ENCODE data around the gene ATL1. TPM values are rescaled to one million over a fixed set of nuclear protein-coding genes. Genes with fewer than 3 reads are reported as not detected.

ATL1 gene
- total and polyA plus RNA-seq, 2 experiments from 2014 or later = 4.3 to 6.0 TPM

DNA sequence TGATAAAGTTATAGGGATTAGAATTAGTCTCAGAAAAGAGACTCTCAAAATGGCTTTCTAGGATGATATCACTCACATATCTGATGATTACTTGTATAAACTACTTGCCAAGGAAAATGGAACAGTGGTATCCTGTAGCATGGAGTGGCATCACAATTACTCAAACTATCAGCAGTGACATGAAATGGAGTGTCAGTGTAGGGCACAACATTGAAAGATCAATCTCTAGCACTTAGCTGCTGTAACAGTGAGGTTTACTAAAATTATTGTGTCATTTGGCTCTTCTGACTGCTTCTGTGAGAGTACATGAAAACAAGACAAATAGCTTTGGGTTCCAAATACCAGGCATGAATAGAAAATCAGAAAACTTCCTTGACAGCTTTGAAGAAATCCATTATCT, 20.9 kb upstream of the ATL1 start:
- no peak for DNase-seq (ENCODE audit: low spot score)
- H2AFZ ChIP-seq = no peak overlapping the region
- H3K27ac ChIP-seq = no peak overlapping the region
- no peaks in the 10 kb centered on the region for H3K79me2 ChIP-seq
- no peak overlapping the region for H3K4me2 ChIP-seq
- no peaks in the 10 kb centered on the region for H3K9me2 ChIP-seq (replicated peaks; ENCODE audit: insufficient read depth)
- no peak for TF ChIP-seq EZH2phosphoT487 (IDR thresholded peaks at IDR 0.05; ENCODE audit: low read depth, severe bottlenecking, unreplicated experiment)
- TF ChIP-seq, protein P1, sequence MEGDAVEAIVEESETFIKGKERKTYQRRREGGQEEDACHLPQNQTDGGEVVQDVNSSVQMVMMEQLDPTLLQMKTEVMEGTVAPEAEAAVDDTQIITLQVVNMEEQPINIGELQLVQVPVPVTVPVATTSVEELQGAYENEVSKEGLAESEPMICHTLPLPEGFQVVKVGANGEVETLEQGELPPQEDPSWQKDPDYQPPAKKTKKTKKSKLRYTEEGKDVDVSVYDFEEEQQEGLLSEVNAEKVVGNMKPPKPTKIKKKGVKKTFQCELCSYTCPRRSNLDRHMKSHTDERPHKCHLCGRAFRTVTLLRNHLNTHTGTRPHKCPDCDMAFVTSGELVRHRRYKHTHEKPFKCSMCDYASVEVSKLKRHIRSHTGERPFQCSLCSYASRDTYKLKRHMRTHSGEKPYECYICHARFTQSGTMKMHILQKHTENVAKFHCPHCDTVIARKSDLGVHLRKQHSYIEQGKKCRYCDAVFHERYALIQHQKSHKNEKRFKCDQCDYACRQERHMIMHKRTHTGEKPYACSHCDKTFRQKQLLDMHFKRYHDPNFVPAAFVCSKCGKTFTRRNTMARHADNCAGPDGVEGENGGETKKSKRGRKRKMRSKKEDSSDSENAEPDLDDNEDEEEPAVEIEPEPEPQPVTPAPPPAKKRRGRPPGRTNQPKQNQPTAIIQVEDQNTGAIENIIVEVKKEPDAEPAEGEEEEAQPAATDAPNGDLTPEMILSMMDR (IDR thresholded peaks at IDR 0.05; ENCODE audit: poor library complexity) = no peak
- no peak for TF ChIP-seq EZH2 (IDR thresholded peaks at IDR 0.05; ENCODE audit: borderline replicate concordance)
- no peak overlapping the region for H3K4me3 ChIP-seq
- H3K9me3 ChIP-seq (ENCODE audit: low read depth) = no peaks in the 10 kb centered on the region
- H3K27me3 ChIP-seq = no peaks in the 10 kb centered on the region
- H3K4me1 ChIP-seq (ENCODE audit: insufficient read depth) = no peaks in the 10 kb centered on the region
- no peaks in the 10 kb centered on the region for H4K20me1 ChIP-seq (ENCODE audit: insufficient read depth, poor library complexity, severe bottlenecking)
- H3K36me3 ChIP-seq (replicated peaks; ENCODE audit: insufficient read depth, low read depth) = no peaks in the 10 kb centered on the region

DNA sequence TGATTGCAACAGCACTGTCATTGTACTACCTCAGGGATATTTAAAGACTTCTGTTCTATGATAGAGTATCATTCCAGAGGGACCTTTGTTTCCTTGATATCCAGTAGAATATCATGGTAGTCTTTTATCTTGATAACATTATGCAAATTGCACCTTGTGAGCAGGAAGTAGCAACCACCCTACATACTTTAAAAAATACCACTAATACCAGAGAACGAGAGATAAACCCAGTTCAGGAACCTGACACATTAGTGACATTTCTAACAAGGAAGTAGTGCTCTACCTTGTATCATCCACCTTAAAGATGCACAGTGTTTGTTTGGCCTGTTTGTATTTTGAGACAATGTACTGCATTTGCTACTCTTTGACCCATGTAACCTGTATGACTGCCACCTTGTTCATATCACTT, 18.8 kb upstream of the ATL1 start:
- Histone ChIP-seq H3K27ac (peak overlapping the region; percentile 55), H3K4me1 (ENCODE audit: insufficient read depth) (no peaks in the 10 kb centered on the region), H3K4me2 (no peak overlapping the region), H2AFZ (no peak overlapping the region), H3K27me3 (no peaks in the 10 kb centered on the region), H3K36me3 (replicated peaks; ENCODE audit: insufficient read depth, low read depth) (no peaks in the 10 kb centered on the region), H3K4me3 (no peak overlapping the region), H3K9me3 (ENCODE audit: low read depth) (no peaks in the 10 kb centered on the region), H3K9me2 (replicated peaks; ENCODE audit: insufficient read depth) (no peaks in the 10 kb centered on the region), H4K20me1 (ENCODE audit: insufficient read depth, poor library complexity, severe bottlenecking) (no peaks in the 10 kb centered on the region), H3K79me2 (no peaks in the 10 kb centered on the region)
- 56% methylated on average over 1 of the region's 1 CpG for WGBS (ENCODE audit: low lambda C conversion rate, missing lambda C conversion rate)
- TF ChIP-seq EZH2phosphoT487 (IDR thresholded peaks at IDR 0.05; ENCODE audit: low read depth, severe bottlenecking, unreplicated experiment) (no peak), EZH2 (IDR thresholded peaks at IDR 0.05; ENCODE audit: borderline replicate concordance) (no peak)
- TF ChIP-seq, protein P1 (IDR thresholded peaks at IDR 0.05; ENCODE audit: poor library complexity) = no peak
- no peak for DNase-seq (ENCODE audit: low spot score)

DNA sequence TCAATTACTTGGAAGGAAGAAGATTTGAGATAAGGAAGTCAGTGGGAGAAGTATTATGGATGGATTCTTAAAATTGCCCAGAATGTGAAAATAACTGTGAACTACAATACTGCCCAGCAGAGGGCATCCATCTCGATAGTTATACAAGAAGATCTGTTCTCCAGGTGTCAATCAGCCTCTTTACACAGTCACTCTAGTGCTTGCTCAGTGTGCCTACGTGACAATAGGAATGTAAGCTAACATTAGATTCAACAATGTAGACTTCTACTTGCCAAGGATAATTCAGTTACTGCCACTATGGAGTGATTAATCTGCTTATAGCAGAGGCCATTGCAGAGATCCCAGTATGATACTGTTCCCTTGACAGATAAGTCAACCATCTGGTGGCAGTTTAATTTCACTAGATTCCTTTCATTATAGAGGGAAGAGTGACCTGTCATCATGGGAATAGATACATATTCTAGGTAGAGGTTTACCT, 17.0 kb upstream of the ATL1 start:
- 8% methylated on average over 2 of the region's 2 CpGs for WGBS (ENCODE audit: low lambda C conversion rate, missing lambda C conversion rate)
- Histone ChIP-seq H3K4me2 (no peak overlapping the region), H2AFZ (no peak overlapping the region), H3K79me2 (no peaks in the 10 kb centered on the region), H3K4me1 (ENCODE audit: insufficient read depth) (no peaks in the 10 kb centered on the region), H3K27ac (no peak overlapping the region), H3K9me2 (replicated peaks; ENCODE audit: insufficient read depth) (no peaks in the 10 kb centered on the region), H3K9me3 (ENCODE audit: low read depth) (no peaks in the 10 kb centered on the region), H4K20me1 (ENCODE audit: insufficient read depth, poor library complexity, severe bottlenecking) (no peaks in the 10 kb centered on the region), H3K36me3 (replicated peaks; ENCODE audit: insufficient read depth, low read depth) (no peaks in the 10 kb centered on the region), H3K27me3 (no peaks in the 10 kb centered on the region), H3K4me3 (no peak overlapping the region)
- TF ChIP-seq, protein P1 (IDR thresholded peaks at IDR 0.05; ENCODE audit: poor library complexity) = peak; percentile 53
- no peak for TF ChIP-seq EZH2 (IDR thresholded peaks at IDR 0.05; ENCODE audit: borderline replicate concordance)
- TF ChIP-seq EZH2phosphoT487 (IDR thresholded peaks at IDR 0.05; ENCODE audit: low read depth, severe bottlenecking, unreplicated experiment) = no peak
- DNase-seq (ENCODE audit: low spot score) = peak; percentile 74

DNA sequence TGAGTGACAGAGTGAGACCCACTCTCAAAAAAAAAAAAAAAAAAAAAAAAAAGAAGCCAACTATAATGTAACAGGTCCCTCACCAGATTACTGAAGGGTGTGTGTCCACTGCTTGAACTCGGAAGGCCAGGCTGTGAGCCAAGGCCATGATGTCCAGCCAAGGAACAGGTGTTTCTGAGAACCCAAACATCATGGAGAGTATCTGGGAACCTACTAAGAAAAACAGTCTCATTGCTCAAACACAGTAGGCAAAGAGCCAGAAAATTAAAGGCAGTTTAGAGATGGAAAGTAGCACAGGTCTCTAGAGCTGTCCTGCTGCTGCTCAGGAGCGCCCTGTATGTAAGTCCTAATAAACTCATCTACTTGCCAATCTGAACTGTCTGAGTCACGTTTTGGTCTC, 15.0 kb upstream of the ATL1 start:
- no peak overlapping the region for H2AFZ ChIP-seq
- no peak overlapping the region for H3K27ac ChIP-seq
- H3K9me2 ChIP-seq (replicated peaks; ENCODE audit: insufficient read depth) = no peaks in the 10 kb centered on the region
- TF ChIP-seq, protein P1 (IDR thresholded peaks at IDR 0.05; ENCODE audit: poor library complexity) = no peak
- TF ChIP-seq EZH2 (IDR thresholded peaks at IDR 0.05; ENCODE audit: borderline replicate concordance) = no peak
- no peak for TF ChIP-seq EZH2phosphoT487 (IDR thresholded peaks at IDR 0.05; ENCODE audit: low read depth, severe bottlenecking, unreplicated experiment)
- H3K4me1 ChIP-seq (ENCODE audit: insufficient read depth) = no peaks in the 10 kb centered on the region
- H3K36me3 ChIP-seq (replicated peaks; ENCODE audit: insufficient read depth, low read depth) = no peaks in the 10 kb centered on the region
- no peak overlapping the region for H3K4me3 ChIP-seq
- no peaks in the 10 kb centered on the region for H3K79me2 ChIP-seq
- DNase-seq (ENCODE audit: low spot score) = no peak
- 84% methylated on average over 3 of the region's 3 CpGs for WGBS (ENCODE audit: low lambda C conversion rate, missing lambda C conversion rate)
- H3K4me2 ChIP-seq = no peak overlapping the region
- H3K9me3 ChIP-seq (ENCODE audit: low read depth) = no peaks in the 10 kb centered on the region
- H3K27me3 ChIP-seq = no peaks in the 10 kb centered on the region
- no peaks in the 10 kb centered on the region for H4K20me1 ChIP-seq (ENCODE audit: insufficient read depth, poor library complexity, severe bottlenecking)
